Liver (tissue), 9 donors: ENCODE results near the gene FITM1. TPM values are rescaled to one million over a fixed set of nuclear protein-coding genes. Genes with fewer than 3 reads are reported as not detected.

Source experiments
- DNase-seq: peaks from one replicate; pipeline ENCODE4 v3.0.0-alpha.2; 2017; ENCODE audit warnings: low spot score
- H3K27ac ChIP-seq, 2 donors: one replicate each; pipeline ENCODE4 v1.7.0; 2013; ENCODE audit warnings: inconsistent platforms in 2 of 2, low read length in 2 of 2, control low read depth in 1 of 2, low read depth in 1 of 2, mild to moderate bottlenecking in 1 of 2
- H3K27me3 ChIP-seq, 4 donors: one replicate each; pipeline versions ENCODE4 v1.6.1 to v1.7.0; 2013; ENCODE audit warnings: low read length in 3 of 4, inconsistent platforms in 1 of 4, mild to moderate bottlenecking in 1 of 4, moderate library complexity in 1 of 4; ENCODE audit not compliant: control insufficient read depth in 4 of 4, insufficient read depth in 4 of 4
- H3K36me3 ChIP-seq, 4 donors: one replicate each; pipeline versions ENCODE4 v1.6.1 to v1.7.0; 2013; ENCODE audit warnings: low read length in 3 of 4, mild to moderate bottlenecking in 3 of 4, low read depth in 1 of 4, moderate library complexity in 1 of 4; ENCODE audit not compliant: control insufficient read depth in 4 of 4, insufficient read depth in 3 of 4
- H3K4me1 ChIP-seq, 4 donors: one replicate each; pipeline versions ENCODE4 v1.6.1 to v1.7.0; 2013; ENCODE audit warnings: low read length in 3 of 4, mild to moderate bottlenecking in 3 of 4, moderate library complexity in 1 of 4; ENCODE audit not compliant: control insufficient read depth in 4 of 4, insufficient read depth in 4 of 4
- H3K4me3 ChIP-seq, 3 donors: one replicate each; pipeline versions ENCODE4 v1.6.1 to v1.7.0; 2013; ENCODE audit warnings: low read length in 3 of 3, control low read depth in 1 of 3, low read depth in 1 of 3, mild to moderate bottlenecking in 1 of 3
- H3K9ac ChIP-seq, 2 donors: one replicate each; pipeline ENCODE4 v1.7.0; 2013; ENCODE audit warnings: low read length in 2 of 2, mild to moderate bottlenecking in 2 of 2, moderate library complexity in 2 of 2, control low read depth in 1 of 2, low read depth in 1 of 2
- H3K9me3 ChIP-seq, 4 donors: one replicate each; pipeline versions ENCODE4 v1.6.1 to v1.7.0; 2013; ENCODE audit warnings: low read length in 3 of 4; ENCODE audit not compliant: control insufficient read depth in 4 of 4
- EGR1 ChIP-seq, 2 donors: IDR thresholded peaks; 2 replicates each; pipeline ENCODE4 v1.6.1; 2016 to 2018; ENCODE audit warnings: antibody characterized with exemption in 2 of 2, low read depth in 2 of 2
- FOXA1 ChIP-seq: IDR thresholded peaks from 2 replicates; pipeline ENCODE4 v1.6.1; 2016; ENCODE audit warnings: antibody characterized with exemption
- FOXA2 ChIP-seq: IDR thresholded peaks from 2 replicates; pipeline ENCODE4 v1.6.1; 2016; ENCODE audit warnings: antibody characterized with exemption
- GABPA ChIP-seq, 2 donors: IDR thresholded peaks in 1 of 2; conservative IDR thresholded peaks in 1 of 2; 2 replicates each; pipeline ENCODE4 v1.6.1; 2016; ENCODE audit warnings: antibody characterized with exemption in 2 of 2, mild to moderate bottlenecking in 1 of 2, moderate library complexity in 1 of 2
- HNF4A ChIP-seq, 2 donors: conservative IDR thresholded peaks; 2 replicates each; pipeline ENCODE4 v1.6.1; 2016; ENCODE audit warnings: antibody characterized with exemption in 2 of 2, mild to moderate bottlenecking in 2 of 2
- HNF4G ChIP-seq: IDR thresholded peaks from 2 replicates; pipeline ENCODE4 v1.6.1; 2016; ENCODE audit warnings: antibody characterized with exemption
- JUND ChIP-seq, 2 donors: IDR thresholded peaks; 2 replicates each; pipeline ENCODE4 v1.6.1; 2016; ENCODE audit warnings: antibody characterized with exemption in 2 of 2
- MAX ChIP-seq: IDR thresholded peaks from 2 replicates; pipeline ENCODE4 v1.6.1; 2016; ENCODE audit warnings: antibody characterized with exemption
- NR2F2 ChIP-seq: IDR thresholded peaks from 2 replicates; pipeline ENCODE4 v1.6.1; 2016; ENCODE audit warnings: antibody characterized with exemption
- RAD21 ChIP-seq, 2 donors: IDR thresholded peaks; 2 replicates each; pipeline ENCODE4 v1.6.1; 2016; ENCODE audit warnings: antibody characterized with exemption in 2 of 2, mild to moderate bottlenecking in 2 of 2
- SP1 ChIP-seq: IDR thresholded peaks from 2 replicates; pipeline ENCODE4 v1.6.1; 2018; ENCODE audit warnings: antibody characterized with exemption, mild to moderate bottlenecking
- TAF1 ChIP-seq: conservative IDR thresholded peaks from 2 replicates; pipeline ENCODE4 v1.6.1; 2016; ENCODE audit warnings: antibody characterized with exemption, mild to moderate bottlenecking
- YY1 ChIP-seq: IDR thresholded peaks from 2 replicates; pipeline ENCODE4 v1.6.1; 2016; ENCODE audit warnings: antibody characterized with exemption, mild to moderate bottlenecking
- ZBTB33 ChIP-seq: IDR thresholded peaks from 2 replicates; pipeline ENCODE4 v1.6.1; 2016; ENCODE audit warnings: antibody characterized with exemption
- WGBS: extraction: QIAGEN DNeasy Blood & Tissue Kit; methylation state at CpG from one replicate; pipeline ENCODE4 v1.1.7; 2013; 5-methylcytosine and 5-hydroxymethylcytosine counted together
- polyA plus RNA-seq, 2 donors: library from polyadenylated mRNA; stranded (reverse) in 1 of 2; unstranded in 1 of 2; fragments of 200-250 nt in 1 of 2; fragments of >200 nt in 1 of 2; fragmentation: Nextera tagmentation in 1 of 2; extraction: Ambion mirVana in 1 of 2; gene quantifications; one replicate each; pipeline versions ENCODE4 v1.2.1 to v1.2.3, GENCODE V29; 2013 to 2015
- total RNA-seq, 2 donors: library from RNA; depleted of rRNA; stranded (reverse); fragments of >200 nt; gene quantifications; one replicate each; pipeline ENCODE4 v1.2.3, GENCODE V29; 2014
- TF ChIP-seq, protein P1 (sequence below): IDR thresholded peaks from 2 replicates; pipeline ENCODE4 v1.6.1; 2016; ENCODE audit warnings: antibody characterized with exemption, mild to moderate bottlenecking
- TF ChIP-seq, protein P2 (sequence below): IDR thresholded peaks from 2 replicates; pipeline ENCODE4 v1.6.1; 2016; ENCODE audit warnings: antibody characterized with exemption
- TF ChIP-seq, protein P3 (sequence below): fragments of 150-350 bp; IDR thresholded peaks from 2 replicates; pipeline ENCODE4 v1.5.1; 2017; ENCODE audit warnings: improper control_type of control experiment, low read depth, low read length; ENCODE audit not compliant: missing input control
- donor health status: healthy.
- donor health status: healthy.
- donor health status: healthy.
- donor health status: healthy.
- donor health status: healthy.

Gene FITM1
- total and polyA plus RNA-seq, 4 donors, result 1.7 to 16.1 (median 9.1) TPM

DNA sequence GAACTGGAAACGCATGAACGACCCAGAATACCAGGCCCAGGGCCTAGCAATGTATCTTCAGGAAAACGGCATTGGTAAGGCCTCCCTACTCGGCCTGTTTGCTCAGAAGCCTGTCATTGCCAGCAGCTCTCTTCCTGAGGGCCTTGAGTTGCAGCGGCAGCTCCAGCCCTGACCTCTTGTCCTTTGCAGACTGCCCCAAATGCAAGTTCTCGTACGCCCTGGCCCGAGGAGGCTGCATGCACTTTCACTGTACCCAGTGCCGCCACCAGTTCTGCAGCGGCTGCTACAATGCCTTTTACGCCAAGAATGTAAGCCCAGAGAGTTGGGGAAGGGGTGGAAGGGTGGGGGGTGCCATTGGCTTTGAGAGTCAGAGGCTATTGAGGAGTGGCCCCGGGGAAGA lies 26.9 kb downstream of the FITM1 start:
- Histone ChIP-seq H3K9ac (no peak overlapping the region), H3K4me3 (no peak overlapping the region), H3K4me1 (peaks cover 5 to 25% (median 19%) of the 10 kb centered on the region in 4 donors), H3K36me3 (peaks cover 12 to 45% (median 34%) of the 10 kb centered on the region in 4 donors), H3K27me3 (no peaks in the 10 kb centered on the region), H3K9me3 (no peaks in the 10 kb centered on the region), H3K27ac (no peak overlapping the region)
- no peak for DNase-seq
- no peak for TF ChIP-seq JUND (IDR thresholded peaks at IDR 0.05)
- no peak for TF ChIP-seq HNF4A (conservative IDR thresholded peaks at IDR 0.05)
- no peak for TF ChIP-seq RAD21 (IDR thresholded peaks at IDR 0.05)
- TF ChIP-seq, protein P1, sequence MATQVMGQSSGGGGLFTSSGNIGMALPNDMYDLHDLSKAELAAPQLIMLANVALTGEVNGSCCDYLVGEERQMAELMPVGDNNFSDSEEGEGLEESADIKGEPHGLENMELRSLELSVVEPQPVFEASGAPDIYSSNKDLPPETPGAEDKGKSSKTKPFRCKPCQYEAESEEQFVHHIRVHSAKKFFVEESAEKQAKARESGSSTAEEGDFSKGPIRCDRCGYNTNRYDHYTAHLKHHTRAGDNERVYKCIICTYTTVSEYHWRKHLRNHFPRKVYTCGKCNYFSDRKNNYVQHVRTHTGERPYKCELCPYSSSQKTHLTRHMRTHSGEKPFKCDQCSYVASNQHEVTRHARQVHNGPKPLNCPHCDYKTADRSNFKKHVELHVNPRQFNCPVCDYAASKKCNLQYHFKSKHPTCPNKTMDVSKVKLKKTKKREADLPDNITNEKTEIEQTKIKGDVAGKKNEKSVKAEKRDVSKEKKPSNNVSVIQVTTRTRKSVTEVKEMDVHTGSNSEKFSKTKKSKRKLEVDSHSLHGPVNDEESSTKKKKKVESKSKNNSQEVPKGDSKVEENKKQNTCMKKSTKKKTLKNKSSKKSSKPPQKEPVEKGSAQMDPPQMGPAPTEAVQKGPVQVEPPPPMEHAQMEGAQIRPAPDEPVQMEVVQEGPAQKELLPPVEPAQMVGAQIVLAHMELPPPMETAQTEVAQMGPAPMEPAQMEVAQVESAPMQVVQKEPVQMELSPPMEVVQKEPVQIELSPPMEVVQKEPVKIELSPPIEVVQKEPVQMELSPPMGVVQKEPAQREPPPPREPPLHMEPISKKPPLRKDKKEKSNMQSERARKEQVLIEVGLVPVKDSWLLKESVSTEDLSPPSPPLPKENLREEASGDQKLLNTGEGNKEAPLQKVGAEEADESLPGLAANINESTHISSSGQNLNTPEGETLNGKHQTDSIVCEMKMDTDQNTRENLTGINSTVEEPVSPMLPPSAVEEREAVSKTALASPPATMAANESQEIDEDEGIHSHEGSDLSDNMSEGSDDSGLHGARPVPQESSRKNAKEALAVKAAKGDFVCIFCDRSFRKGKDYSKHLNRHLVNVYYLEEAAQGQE, result no peak
- TF ChIP-seq EGR1 (IDR thresholded peaks at IDR 0.05; ENCODE audit: low read depth in 2 of 2), result no peak
- TF ChIP-seq, protein P2, sequence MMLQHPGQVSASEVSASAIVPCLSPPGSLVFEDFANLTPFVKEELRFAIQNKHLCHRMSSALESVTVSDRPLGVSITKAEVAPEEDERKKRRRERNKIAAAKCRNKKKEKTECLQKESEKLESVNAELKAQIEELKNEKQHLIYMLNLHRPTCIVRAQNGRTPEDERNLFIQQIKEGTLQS, result no peak
- TF ChIP-seq NR2F2, result no peak
- TF ChIP-seq SP1, result no peak
- TF ChIP-seq ZBTB33, result no peak
- TF ChIP-seq FOXA2, result no peak
- TF ChIP-seq, protein P3, sequence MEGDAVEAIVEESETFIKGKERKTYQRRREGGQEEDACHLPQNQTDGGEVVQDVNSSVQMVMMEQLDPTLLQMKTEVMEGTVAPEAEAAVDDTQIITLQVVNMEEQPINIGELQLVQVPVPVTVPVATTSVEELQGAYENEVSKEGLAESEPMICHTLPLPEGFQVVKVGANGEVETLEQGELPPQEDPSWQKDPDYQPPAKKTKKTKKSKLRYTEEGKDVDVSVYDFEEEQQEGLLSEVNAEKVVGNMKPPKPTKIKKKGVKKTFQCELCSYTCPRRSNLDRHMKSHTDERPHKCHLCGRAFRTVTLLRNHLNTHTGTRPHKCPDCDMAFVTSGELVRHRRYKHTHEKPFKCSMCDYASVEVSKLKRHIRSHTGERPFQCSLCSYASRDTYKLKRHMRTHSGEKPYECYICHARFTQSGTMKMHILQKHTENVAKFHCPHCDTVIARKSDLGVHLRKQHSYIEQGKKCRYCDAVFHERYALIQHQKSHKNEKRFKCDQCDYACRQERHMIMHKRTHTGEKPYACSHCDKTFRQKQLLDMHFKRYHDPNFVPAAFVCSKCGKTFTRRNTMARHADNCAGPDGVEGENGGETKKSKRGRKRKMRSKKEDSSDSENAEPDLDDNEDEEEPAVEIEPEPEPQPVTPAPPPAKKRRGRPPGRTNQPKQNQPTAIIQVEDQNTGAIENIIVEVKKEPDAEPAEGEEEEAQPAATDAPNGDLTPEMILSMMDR, result no peak
- no peak for TF ChIP-seq YY1
- TF ChIP-seq GABPA (IDR thresholded peaks at IDR 0.05 in 1 of 2, conservative IDR thresholded peaks at IDR 0.05 in 1 of 2), result no peak
- TF ChIP-seq TAF1, result no peak
- TF ChIP-seq FOXA1, result no peak
- 93% methylated on average over 12 of the region's 12 CpGs for WGBS

DNA sequence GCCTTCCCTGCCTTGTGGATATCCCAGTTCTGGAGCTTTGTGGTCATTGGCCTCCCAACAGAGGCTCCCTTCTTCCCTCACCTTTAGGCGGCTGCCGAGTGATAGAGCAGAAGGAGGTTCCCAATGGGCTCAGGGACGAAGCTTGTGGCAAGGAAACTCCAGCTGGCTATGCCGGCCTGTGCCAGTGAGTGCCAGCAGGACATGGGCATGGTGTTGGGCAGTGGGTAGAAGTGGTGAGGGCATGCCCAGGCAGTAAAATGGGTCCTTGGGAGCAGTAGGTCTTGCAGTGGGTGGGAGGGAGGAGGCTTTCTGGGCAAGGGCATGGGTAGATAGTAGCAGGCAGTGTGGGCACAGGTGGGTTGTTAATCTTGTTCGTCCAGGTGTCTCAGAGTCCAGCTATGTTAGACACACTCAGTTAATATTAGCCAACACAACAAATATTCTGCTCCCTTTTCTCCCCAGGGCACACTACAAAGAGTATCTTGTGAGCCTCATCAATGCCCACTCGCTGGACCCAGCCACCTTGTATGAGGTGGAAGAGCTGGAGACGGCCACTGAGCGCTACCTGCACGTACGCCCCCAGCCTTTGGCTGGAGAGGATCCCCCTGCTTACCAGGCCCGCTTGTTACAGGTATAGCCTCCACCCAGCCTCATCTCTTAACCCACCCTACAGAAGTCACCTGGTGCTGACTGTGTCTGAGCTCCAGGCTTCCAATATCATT lies 29.5 kb downstream of the FITM1 start:
- peak overlapping the region; percentile 71 to 91 for H3K27ac ChIP-seq
- H3K36me3 ChIP-seq, result peaks cover 29 to 56% (median 43%) of the 10 kb centered on the region in 4 donors
- H3K9me3 ChIP-seq, result no peaks in the 10 kb centered on the region
- 90% methylated on average over 11 of the region's 11 CpGs for WGBS
- no peak overlapping the region for H3K9ac ChIP-seq
- no peak overlapping the region for H3K4me3 ChIP-seq
- no peak for DNase-seq
- H3K27me3 ChIP-seq, result no peaks in the 10 kb centered on the region
- peaks cover 8 to 35% (median 29%) of the 10 kb centered on the region in 4 donors for H3K4me1 ChIP-seq
- TF ChIP-seq GABPA (IDR thresholded peaks at IDR 0.05 in 1 of 2, conservative IDR thresholded peaks at IDR 0.05 in 1 of 2) (no peak), NR2F2 (no peak), RAD21 (IDR thresholded peaks at IDR 0.05) (no peak), MAX (no peak), YY1 (no peak), HNF4G (no peak), SP1 (no peak)
- TF ChIP-seq, protein P1, result no peak
- TF ChIP-seq, protein P2, result no peak
